Ishikawa (cell line): ENCODE results near the gene ANKRD13D.

Experiments used
- CEBPB ChIP-seq: IDR thresholded peaks from 2 replicates; pipeline ENCODE4 v1.6.1; 2012
- CREB1 ChIP-seq: IDR thresholded peaks from 2 replicates; pipeline ENCODE4 v1.6.1; 2012; ENCODE audit warnings: low read depth
- EGR1 ChIP-seq: IDR thresholded peaks from 2 replicates; pipeline ENCODE4 v1.6.1; 2012
- EP300 ChIP-seq: IDR thresholded peaks from 2 replicates; pipeline ENCODE4 v1.6.1; 2012; ENCODE audit warnings: borderline replicate concordance
- FOXM1 ChIP-seq: IDR thresholded peaks from 2 replicates; pipeline ENCODE4 v1.6.1; 2012; ENCODE audit warnings: low read depth, borderline replicate concordance
- MAX ChIP-seq: IDR thresholded peaks from 2 replicates; pipeline ENCODE4 v1.6.1; 2012
- NFIC ChIP-seq: IDR thresholded peaks from 2 replicates; pipeline ENCODE4 v1.6.1; 2012
- RAD21 ChIP-seq: IDR thresholded peaks from 2 replicates; pipeline ENCODE4 v1.6.1; 2012; ENCODE audit warnings: low read depth
- REST ChIP-seq: IDR thresholded peaks from 2 replicates; pipeline ENCODE4 v1.6.1; 2012; ENCODE audit warnings: low read depth, mild to moderate bottlenecking
- TAF1 ChIP-seq: IDR thresholded peaks from 2 replicates; pipeline ENCODE4 v1.6.1; 2012; ENCODE audit warnings: low read depth, mild to moderate bottlenecking
- TCF12 ChIP-seq: IDR thresholded peaks from 2 replicates; pipeline ENCODE4 v1.6.1; 2012; ENCODE audit warnings: low read depth
- TEAD4 ChIP-seq: IDR thresholded peaks from 2 replicates; pipeline ENCODE4 v1.6.1; 2012
- YY1 ChIP-seq: IDR thresholded peaks from 2 replicates; pipeline ENCODE4 v1.6.1; 2012; ENCODE audit warnings: low read depth
- ZBTB7A ChIP-seq: IDR thresholded peaks from 2 replicates; pipeline ENCODE4 v1.6.1; 2012; ENCODE audit warnings: low read depth
- TF ChIP-seq, protein P1 (sequence below): IDR thresholded peaks from 2 replicates; pipeline ENCODE4 v1.6.1; 2012

The ANKRD13D gene

GRCh38 chr11:67306769-67307544 is 17.9 kb downstream of the ANKRD13D start:
- TF ChIP-seq REST (no peak), YY1 (no peak), EGR1 (no peak), TEAD4 (no peak), RAD21 (no peak), FOXM1 (no peak), TCF12 (no peak), MAX (no peak), NFIC (no peak), CEBPB (no peak), ZBTB7A (no peak), CREB1 (no peak), TAF1 (no peak)
- TF ChIP-seq, protein P1, sequence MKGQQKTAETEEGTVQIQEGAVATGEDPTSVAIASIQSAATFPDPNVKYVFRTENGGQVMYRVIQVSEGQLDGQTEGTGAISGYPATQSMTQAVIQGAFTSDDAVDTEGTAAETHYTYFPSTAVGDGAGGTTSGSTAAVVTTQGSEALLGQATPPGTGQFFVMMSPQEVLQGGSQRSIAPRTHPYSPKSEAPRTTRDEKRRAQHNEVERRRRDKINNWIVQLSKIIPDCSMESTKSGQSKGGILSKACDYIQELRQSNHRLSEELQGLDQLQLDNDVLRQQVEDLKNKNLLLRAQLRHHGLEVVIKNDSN, result no peak

- TF ChIP-seq, protein P1, result no peak
- TF ChIP-seq ZBTB7A (no peak), TAF1 (no peak), EGR1 (no peak), RAD21 (no peak), YY1 (no peak), NFIC (no peak), CEBPB (no peak), TEAD4 (no peak), TCF12 (no peak), CREB1 (no peak), FOXM1 (no peak), EP300 (no peak), REST (no peak), MAX (no peak)
Observed at GRCh38 chr11:67307545-67308001, 18.5 kb downstream of the ANKRD13D start.

- TF ChIP-seq TAF1 (no peak), TCF12 (no peak), YY1 (no peak), EP300 (no peak), RAD21 (no peak)
Observed at GRCh38 chr11:67308031-67308866, 19.1 kb downstream of the ANKRD13D start.

GRCh38 chr11:67309166-67309565 is 20.1 kb downstream of the ANKRD13D start:
- TF ChIP-seq ZBTB7A (no peak), NFIC (no peak), TEAD4 (no peak), REST (no peak), CEBPB (no peak), EP300 (no peak), YY1 (no peak), TCF12 (no peak), MAX (no peak), EGR1 (no peak), FOXM1 (no peak), RAD21 (no peak)
- TF ChIP-seq, protein P1, result no peak
